Small intestine (tissue), 7 donors: Measurements from ENCODE around the gene TFE3. TPM values are rescaled to one million over a fixed set of nuclear protein-coding genes. Genes with fewer than 3 reads are reported as not detected.

Experiments
- DNase-seq, 2 donors: peaks; one replicate each; pipeline versions ENCODE4 v3.0.0 to v3.0.0-alpha.2; 2013
- FAIRE-seq: peaks from 2 replicates; lab custom pipeline; 2012; peaks lifted over from hg19 to GRCh38; lab: Jason Lieb, UNC
- H3K27ac ChIP-seq, 3 donors: one replicate each; pipeline ENCODE4 v1.5.1; 2013; ENCODE audit warnings: low read length in 2 of 3, mild to moderate bottlenecking in 2 of 3, control low read depth in 1 of 3, inconsistent platforms in 1 of 3, low read depth in 1 of 3, moderate library complexity in 1 of 3
- H3K27me3 ChIP-seq, 3 donors: one replicate each; pipeline ENCODE4 v1.6.1; 2013; ENCODE audit warnings: low read length in 3 of 3, inconsistent platforms in 1 of 3; ENCODE audit not compliant: control insufficient read depth in 3 of 3, insufficient read depth in 3 of 3
- H3K36me3 ChIP-seq, 3 donors: one replicate each; pipeline ENCODE4 v1.6.1; 2013; ENCODE audit warnings: low read length in 3 of 3, inconsistent platforms in 1 of 3, low read depth in 1 of 3, mild to moderate bottlenecking in 1 of 3, moderate library complexity in 1 of 3; ENCODE audit not compliant: control insufficient read depth in 3 of 3, insufficient read depth in 2 of 3
- H3K4me1 ChIP-seq, 3 donors: one replicate each; pipeline ENCODE4 v1.6.1; 2013; ENCODE audit warnings: low read length in 2 of 3, inconsistent platforms in 1 of 3, low read depth in 1 of 3, mild to moderate bottlenecking in 1 of 3, moderate library complexity in 1 of 3; ENCODE audit not compliant: control insufficient read depth in 3 of 3, insufficient read depth in 2 of 3
- H3K4me3 ChIP-seq, 3 donors: one replicate each; pipeline ENCODE4 v1.5.1; 2013; ENCODE audit warnings: low read length in 3 of 3, control low read depth in 1 of 3, inconsistent platforms in 1 of 3, low read depth in 1 of 3, mild to moderate bottlenecking in 1 of 3, moderate library complexity in 1 of 3
- H3K9me3 ChIP-seq, 2 donors: one replicate each; pipeline ENCODE4 v1.6.1; 2013; ENCODE audit warnings: low read depth in 1 of 2, low read length in 1 of 2; ENCODE audit not compliant: control insufficient read depth in 2 of 2, insufficient read depth in 1 of 2
- WGBS, 3 donors: extraction: QIAGEN DNeasy Blood & Tissue Kit; methylation state at CpG; one replicate each; pipeline ENCODE4 v1.1.7; 2013; 5-methylcytosine and 5-hydroxymethylcytosine counted together
- polyA plus RNA-seq, 4 donors: library from polyadenylated mRNA; stranded (reverse) in 3 of 4; unstranded in 1 of 4; fragments of 200-250 nt in 3 of 4; fragments of 120-200 nt in 1 of 4; gene quantifications; one replicate each; pipeline versions ENCODE4 v1.2.1 to v1.2.3, GENCODE V29; 2013
- donor health status: healthy with polysubstance abuse.
- donor health status: control.
- donor health status: control.
- donor health status: Bipolar disorder and iron deficiency.
- donor health status: healthy.

Gene TFE3
- polyA plus RNA-seq, 4 donors: 23.3 to 27.4 (median 23.6) TPM

DNA sequence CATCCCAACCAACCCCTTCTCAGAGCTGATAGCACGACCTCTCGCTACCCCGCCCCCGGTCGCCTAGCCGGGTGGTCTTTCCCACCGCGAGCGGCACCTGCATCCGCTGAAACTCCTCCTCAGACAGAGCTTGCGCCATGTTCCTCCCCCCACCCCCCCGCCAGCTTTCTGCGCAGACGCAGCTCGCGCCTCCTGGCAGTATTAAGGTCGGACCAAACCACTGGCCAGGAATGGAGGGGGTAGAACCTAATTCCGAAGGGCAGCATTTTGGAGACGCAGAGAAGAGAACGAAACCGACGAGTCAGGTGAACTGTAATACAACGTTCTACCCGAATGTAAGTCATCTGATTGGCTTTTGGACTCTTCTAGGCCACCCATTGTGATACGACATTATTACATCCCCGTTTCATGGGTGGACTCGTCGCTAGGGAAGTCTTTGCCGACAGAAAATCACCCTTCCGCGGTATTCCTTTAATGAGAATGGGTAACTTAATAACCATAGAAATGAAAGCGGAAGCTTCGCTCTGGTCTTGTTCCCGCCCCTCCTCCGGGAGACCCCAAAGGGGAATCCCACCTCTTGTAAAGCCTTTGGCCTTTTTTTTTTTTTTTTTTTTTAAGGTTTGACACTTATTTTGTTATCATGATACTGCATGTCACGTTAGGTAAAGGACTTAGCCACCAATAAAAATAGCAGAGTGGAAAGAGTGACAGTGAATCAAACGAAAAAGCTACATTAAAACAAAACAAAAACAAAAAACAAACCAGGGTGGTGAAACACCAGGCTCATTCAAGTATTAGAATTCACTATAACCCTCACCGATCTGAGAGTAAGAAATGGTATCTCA lies 40.8 kb downstream of the TFE3 start, which contains the start of gene GRIPAP1:
Gene GRIPAP1 (minus strand): TSS at position 174 of the 845 bp plus-strand sequence. CDS start 35 bp downstream, at position 139.
- H3K4me3 ChIP-seq: peak within 1 kb of the TSS; percentile 48 to 90 (median 67)
- peak; percentile 83 to 90 for DNase-seq
- 1 to 39% (median 9%) methylated on average over 37 to 38 of the region's 38 CpGs for WGBS, 3 donors
- no peaks in the 10 kb centered on the region for H3K9me3 ChIP-seq
- peaks cover 0 to 12% (median 0%) of the 10 kb centered on the region in 3 donors for H3K36me3 ChIP-seq
- peak within 1 kb of the TSS; percentile 67 to 99 (median 87) for H3K27ac ChIP-seq
- peaks cover 0 to 4% (median 0%) of the 10 kb centered on the region in 3 donors for H3K4me1 ChIP-seq
- peak; percentile 59 for FAIRE-seq
- H3K27me3 ChIP-seq: no peaks in the 10 kb centered on the region

DNA sequence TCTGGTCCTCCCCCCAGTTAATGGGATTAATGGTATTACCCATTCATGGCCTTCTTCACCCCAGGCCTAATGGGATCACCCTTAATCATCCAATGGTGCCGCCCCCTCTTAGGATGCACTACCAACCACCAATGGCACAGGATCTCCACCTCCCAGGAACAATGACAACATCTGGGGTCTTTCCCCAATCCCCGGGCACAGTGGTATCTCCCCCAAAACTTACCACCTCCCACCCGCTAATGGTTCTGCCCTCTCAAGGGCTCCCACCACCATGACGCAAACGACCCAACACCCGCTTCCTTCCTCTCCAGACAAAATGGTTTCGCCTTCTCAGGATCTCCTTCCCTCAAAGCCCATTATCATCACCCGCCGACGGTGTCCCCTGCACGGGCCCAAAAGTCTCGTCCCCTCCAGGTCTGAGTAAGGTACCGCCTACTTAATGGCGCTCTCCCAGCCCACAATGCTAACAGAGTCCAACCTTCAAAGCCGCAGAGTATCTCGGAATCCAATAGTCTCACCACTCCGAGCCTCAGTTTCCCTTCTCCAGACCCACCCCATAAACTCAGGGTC lies 41.6 kb downstream of the TFE3 start:
- peaks cover 0 to 17% (median 0%) of the 10 kb centered on the region in 3 donors for H3K36me3 ChIP-seq
- FAIRE-seq: no peak
- 2 to 39% (median 3%) methylated on average over 16 to 17 of the region's 17 CpGs for WGBS, 3 donors
- H3K27me3 ChIP-seq: no peaks in the 10 kb centered on the region
- H3K9me3 ChIP-seq: no peaks in the 10 kb centered on the region
- DNase-seq: peak; percentile 4 to 9
- H3K27ac ChIP-seq: peak overlapping the region in 2 of 3 donors; percentile 87 to 99
- H3K4me1 ChIP-seq: peaks cover 0 to 4% (median 0%) of the 10 kb centered on the region in 3 donors
- H3K4me3 ChIP-seq: peak overlapping the region; percentile 48 to 90 (median 67)

DNA sequence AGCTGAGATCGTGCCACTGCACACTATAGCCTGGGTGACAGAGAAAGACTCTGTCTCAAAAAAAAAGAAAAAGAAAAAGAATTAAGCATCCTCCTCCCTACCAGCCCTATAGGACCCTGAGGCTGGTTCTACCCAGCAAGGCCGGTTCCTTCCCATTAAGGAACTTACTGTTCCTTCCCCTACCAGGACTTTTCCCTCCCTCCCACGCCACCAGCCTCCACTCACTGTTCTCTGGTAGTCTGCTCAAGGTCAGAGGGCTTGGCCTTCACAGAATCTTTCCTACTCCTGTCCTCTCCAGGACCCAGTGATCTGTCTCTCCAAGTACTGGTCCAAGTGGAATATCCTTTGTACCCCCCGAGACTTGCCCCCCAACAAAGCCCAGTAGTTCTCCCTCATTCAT lies 42.5 kb downstream of the TFE3 start:
- no peak overlapping the region for H3K27ac ChIP-seq
- no peaks in the 10 kb centered on the region for H3K9me3 ChIP-seq
- no peak for DNase-seq
- FAIRE-seq: no peak
- WGBS, 3 donors: 85 to 96% (median 93%) methylated on average over 2 to 4 of the region's 4 CpGs
- H3K4me3 ChIP-seq: no peak overlapping the region
- H3K4me1 ChIP-seq: peaks cover 0 to 4% (median 0%) of the 10 kb centered on the region in 3 donors
- peaks cover 0 to 17% (median 0%) of the 10 kb centered on the region in 3 donors for H3K36me3 ChIP-seq
- H3K27me3 ChIP-seq: no peaks in the 10 kb centered on the region

DNA sequence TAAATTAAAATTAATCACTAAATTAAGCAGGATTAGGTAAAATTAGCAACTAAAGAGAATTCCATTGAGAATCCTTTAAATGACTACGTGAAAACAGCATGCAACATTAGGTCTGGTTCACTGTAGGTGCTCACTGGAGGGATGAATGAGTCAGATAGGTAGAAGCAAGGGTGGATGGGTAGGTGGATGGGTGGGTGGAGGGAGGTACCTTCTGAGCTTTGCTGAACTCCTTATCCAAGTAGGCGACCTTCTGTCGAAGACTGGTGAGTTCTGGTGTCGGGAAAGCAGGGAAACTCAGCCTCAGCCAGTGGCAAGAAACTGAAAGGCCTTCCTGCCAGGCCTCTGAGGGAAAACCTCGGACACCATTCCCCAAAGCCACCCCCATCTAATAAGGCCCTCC lies 44.1 kb downstream of the TFE3 start:
- Histone ChIP-seq H3K9me3 (no peaks in the 10 kb centered on the region), H3K36me3 (peaks cover 0 to 21% (median 0%) of the 10 kb centered on the region in 3 donors), H3K27ac (no peak overlapping the region), H3K4me1 (peaks cover 0 to 4% (median 0%) of the 10 kb centered on the region in 3 donors), H3K27me3 (no peaks in the 10 kb centered on the region), H3K4me3 (no peak overlapping the region)
- 85 to 91% (median 87%) methylated on average over 5 of the region's 5 CpGs for WGBS, 3 donors
- FAIRE-seq (no peak), DNase-seq (no peak)

DNA sequence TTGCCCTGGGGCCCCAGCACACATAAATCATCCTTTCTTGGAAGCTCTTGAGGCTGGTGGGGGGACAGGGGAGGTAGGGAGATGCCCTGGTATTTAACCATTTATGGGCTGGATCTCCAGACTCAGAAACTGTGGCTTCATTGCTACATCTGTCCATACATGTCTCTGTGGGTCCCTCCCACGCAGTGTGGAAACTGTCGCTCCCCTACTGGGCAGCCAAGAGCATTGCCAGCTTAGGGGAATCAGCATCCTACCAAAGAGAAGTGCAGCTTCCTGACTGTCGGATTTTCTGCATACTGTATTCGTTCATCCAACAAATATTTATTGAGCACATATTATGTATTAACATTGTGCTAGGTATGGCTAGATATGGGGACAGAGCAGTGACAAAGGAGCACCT lies 44.8 kb downstream of the TFE3 start:
- FAIRE-seq (no peak), DNase-seq (no peak)
- Histone ChIP-seq H3K4me1 (peaks cover 0 to 4% (median 0%) of the 10 kb centered on the region in 3 donors), H3K27ac (no peak overlapping the region), H3K4me3 (no peak overlapping the region), H3K27me3 (no peaks in the 10 kb centered on the region), H3K36me3 (peaks cover 0 to 23% (median 0%) of the 10 kb centered on the region in 3 donors), H3K9me3 (no peaks in the 10 kb centered on the region)
- 89 to 92% (median 90%) methylated on average over 4 of the region's 4 CpGs for WGBS, 3 donors

DNA sequence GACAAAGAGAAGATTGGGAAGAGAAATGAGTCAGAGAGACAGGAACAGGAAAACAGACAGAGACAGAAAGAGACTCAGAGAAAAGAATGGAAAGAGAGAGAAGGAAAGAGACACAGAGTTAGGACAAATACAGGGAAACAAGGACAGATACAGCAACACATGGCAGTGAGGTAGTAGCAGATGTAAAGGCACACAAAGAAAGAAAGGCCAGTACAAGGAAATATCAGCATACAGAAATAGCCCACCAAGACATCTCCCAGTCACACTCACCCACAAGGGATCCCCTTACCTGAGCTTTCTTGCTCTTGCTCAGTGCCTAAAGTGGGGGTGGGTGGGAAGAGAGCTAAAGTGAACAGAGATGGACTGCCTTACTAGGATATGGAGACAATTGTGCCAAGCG lies 45.3 kb downstream of the TFE3 start:
- Histone ChIP-seq H3K4me3 (no peak overlapping the region), H3K4me1 (peaks cover 0 to 4% (median 0%) of the 10 kb centered on the region in 3 donors), H3K9me3 (no peaks in the 10 kb centered on the region), H3K27me3 (no peaks in the 10 kb centered on the region), H3K27ac (no peak overlapping the region), H3K36me3 (peaks cover 0 to 27% (median 0%) of the 10 kb centered on the region in 3 donors)
- no peak for DNase-seq
- FAIRE-seq: no peak
- 50 to 83% (median 76%) methylated on average over 1 of the region's 1 CpG for WGBS, 3 donors

DNA sequence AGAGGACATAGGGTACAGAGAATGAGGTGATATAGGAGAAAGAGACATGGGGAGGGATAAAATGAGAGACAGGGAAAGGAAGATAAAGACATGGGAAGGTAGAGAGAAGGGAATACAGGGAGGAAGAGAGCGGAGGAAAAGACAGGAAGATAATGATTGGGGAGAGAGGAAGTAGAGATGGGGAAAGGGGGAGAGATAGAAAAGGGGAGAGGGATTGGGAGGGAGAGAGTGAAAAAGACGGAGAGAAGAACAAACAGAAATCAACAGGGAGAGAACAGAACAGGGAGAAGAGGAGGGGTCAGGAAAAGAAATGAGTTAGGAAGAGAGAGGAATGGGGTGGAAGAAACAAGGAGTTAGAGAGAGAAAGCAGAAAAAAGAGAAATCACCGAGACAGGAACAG lies 45.7 kb downstream of the TFE3 start:
- H3K4me3 ChIP-seq: no peak overlapping the region
- H3K4me1 ChIP-seq: peaks cover 0 to 4% (median 0%) of the 10 kb centered on the region in 3 donors
- no peak overlapping the region for H3K27ac ChIP-seq
- 81 to 94% (median 89%) methylated on average over 3 of the region's 3 CpGs for WGBS, 3 donors
- H3K9me3 ChIP-seq: no peaks in the 10 kb centered on the region
- H3K36me3 ChIP-seq: peaks cover 0 to 29% (median 0%) of the 10 kb centered on the region in 3 donors
- DNase-seq (no peak), FAIRE-seq (no peak)
- no peaks in the 10 kb centered on the region for H3K27me3 ChIP-seq

DNA sequence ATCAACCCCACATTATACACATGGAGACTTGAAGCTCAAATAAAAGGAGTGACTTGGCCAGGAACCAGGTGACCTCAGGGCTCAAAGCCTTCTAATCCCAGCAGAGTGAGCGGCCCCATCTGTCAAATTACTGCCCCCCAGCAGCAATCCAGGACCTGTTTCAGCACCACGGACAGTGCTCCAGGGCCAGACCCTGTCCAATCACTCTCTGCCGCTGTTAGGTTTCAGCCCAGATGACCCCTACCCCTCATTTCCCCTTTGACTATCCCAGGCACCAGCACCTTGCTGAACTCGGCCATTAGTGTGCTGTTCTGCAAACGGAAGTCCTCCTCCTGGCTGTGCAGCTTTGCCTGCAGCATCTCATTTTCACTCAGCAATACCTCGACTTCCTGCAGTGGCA lies 46.2 kb downstream of the TFE3 start:
- Histone ChIP-seq H3K27ac (no peak overlapping the region), H3K9me3 (no peaks in the 10 kb centered on the region), H3K4me1 (peaks cover 0 to 4% (median 0%) of the 10 kb centered on the region in 3 donors), H3K4me3 (no peak overlapping the region), H3K27me3 (no peaks in the 10 kb centered on the region), H3K36me3 (peaks cover 0 to 32% (median 0%) of the 10 kb centered on the region in 3 donors)
- DNase-seq: no peak
- FAIRE-seq: no peak
- WGBS, 3 donors: 71 to 85% (median 76%) methylated on average over 5 to 6 of the region's 6 CpGs
